Glutamatergic neuron (in vitro differentiated cells): Measurements from ENCODE around the gene ALDH1A3. TPM values are rescaled to one million over a fixed set of nuclear protein-coding genes. Genes with fewer than 3 reads are reported as not detected.

Experiments
- DNase-seq: peaks from one replicate; pipeline ENCODE4 v3.0.0; 2022
- H3K27ac Mint-ChIP-seq: one replicate; pipeline ENCODE4 v1.8.0; 2020; ENCODE audit warnings: mild to moderate bottlenecking, mixed read lengths, inconsistent platforms; ENCODE audit not compliant: unreplicated experiment
- H3K27me3 Mint-ChIP-seq: one replicate; pipeline ENCODE4 v1.8.0; 2020; ENCODE audit warnings: mild to moderate bottlenecking, moderate library complexity, mixed read lengths, inconsistent platforms; ENCODE audit not compliant: unreplicated experiment
- H3K36me3 Mint-ChIP-seq: one replicate; pipeline ENCODE4 v1.8.0; 2020; ENCODE audit warnings: mild to moderate bottlenecking, mixed read lengths, inconsistent platforms; ENCODE audit not compliant: unreplicated experiment
- H3K4me1 Mint-ChIP-seq: one replicate; pipeline ENCODE4 v1.8.0; 2020; ENCODE audit warnings: mild to moderate bottlenecking, low read depth, mixed read lengths, inconsistent platforms; ENCODE audit not compliant: unreplicated experiment
- H3K4me3 Mint-ChIP-seq: one replicate; pipeline ENCODE4 v1.8.0; 2020; ENCODE audit warnings: mild to moderate bottlenecking, mixed read lengths, inconsistent platforms; ENCODE audit not compliant: unreplicated experiment
- H3K9me3 Mint-ChIP-seq: one replicate; pipeline ENCODE4 v1.8.0; 2020; ENCODE audit warnings: mild to moderate bottlenecking, moderate library complexity, mixed read lengths, inconsistent platforms; ENCODE audit not compliant: unreplicated experiment
- total RNA-seq: library from RNA; stranded (reverse); fragmentation: NEBNext Ultra II Directional; extraction: Animal tissue kit (Norgen Biotek cat#: 25700); gene quantifications from one replicate; pipeline ENCODE4 v1.2.1, GENCODE V29; 2021; ENCODE audit not compliant: unreplicated experiment
- TF ChIP-seq, protein P1 (sequence below): fragments of 200-600 bp; sonication (generic); IDR thresholded peaks from one replicate; pipeline ENCODE4 v1.5.0; 2021; ENCODE audit not compliant: partially characterized antibody, unreplicated experiment

The ALDH1A3 gene
- total RNA-seq, 1 donor from 2014 or later, result 2.8 TPM

DNA sequence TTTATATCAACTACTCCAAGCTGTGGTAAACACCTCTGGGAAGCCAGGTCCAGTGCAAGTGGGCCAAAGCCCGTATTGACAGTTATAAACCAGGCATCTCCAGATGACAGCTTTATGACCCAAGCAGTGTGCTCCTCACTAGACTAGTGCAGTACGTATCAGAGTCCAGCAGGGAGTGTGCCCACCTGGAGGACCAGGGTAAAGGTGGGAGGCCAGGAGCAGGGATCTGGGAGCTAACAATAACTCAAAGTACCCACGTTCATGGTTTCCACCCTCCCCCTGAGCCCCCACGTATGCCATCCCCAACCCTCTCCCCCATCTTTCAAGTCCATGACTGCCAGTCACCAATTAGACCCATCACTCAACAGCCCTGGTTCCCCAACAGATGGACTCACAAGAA is 27.0 kb upstream of the ALDH1A3 start:
- TF ChIP-seq, protein P1, sequence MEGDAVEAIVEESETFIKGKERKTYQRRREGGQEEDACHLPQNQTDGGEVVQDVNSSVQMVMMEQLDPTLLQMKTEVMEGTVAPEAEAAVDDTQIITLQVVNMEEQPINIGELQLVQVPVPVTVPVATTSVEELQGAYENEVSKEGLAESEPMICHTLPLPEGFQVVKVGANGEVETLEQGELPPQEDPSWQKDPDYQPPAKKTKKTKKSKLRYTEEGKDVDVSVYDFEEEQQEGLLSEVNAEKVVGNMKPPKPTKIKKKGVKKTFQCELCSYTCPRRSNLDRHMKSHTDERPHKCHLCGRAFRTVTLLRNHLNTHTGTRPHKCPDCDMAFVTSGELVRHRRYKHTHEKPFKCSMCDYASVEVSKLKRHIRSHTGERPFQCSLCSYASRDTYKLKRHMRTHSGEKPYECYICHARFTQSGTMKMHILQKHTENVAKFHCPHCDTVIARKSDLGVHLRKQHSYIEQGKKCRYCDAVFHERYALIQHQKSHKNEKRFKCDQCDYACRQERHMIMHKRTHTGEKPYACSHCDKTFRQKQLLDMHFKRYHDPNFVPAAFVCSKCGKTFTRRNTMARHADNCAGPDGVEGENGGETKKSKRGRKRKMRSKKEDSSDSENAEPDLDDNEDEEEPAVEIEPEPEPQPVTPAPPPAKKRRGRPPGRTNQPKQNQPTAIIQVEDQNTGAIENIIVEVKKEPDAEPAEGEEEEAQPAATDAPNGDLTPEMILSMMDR, result no peak
- no peak for DNase-seq
- Mint-ChIP-seq H3K4me3 (no peak overlapping the region), H3K4me1 (no peaks in the 10 kb centered on the region), H3K9me3 (peaks cover 3% of the 10 kb centered on the region), H3K36me3 (peaks cover 5% of the 10 kb centered on the region), H3K27ac (no peak overlapping the region), H3K27me3 (peaks cover 2% of the 10 kb centered on the region)

DNA sequence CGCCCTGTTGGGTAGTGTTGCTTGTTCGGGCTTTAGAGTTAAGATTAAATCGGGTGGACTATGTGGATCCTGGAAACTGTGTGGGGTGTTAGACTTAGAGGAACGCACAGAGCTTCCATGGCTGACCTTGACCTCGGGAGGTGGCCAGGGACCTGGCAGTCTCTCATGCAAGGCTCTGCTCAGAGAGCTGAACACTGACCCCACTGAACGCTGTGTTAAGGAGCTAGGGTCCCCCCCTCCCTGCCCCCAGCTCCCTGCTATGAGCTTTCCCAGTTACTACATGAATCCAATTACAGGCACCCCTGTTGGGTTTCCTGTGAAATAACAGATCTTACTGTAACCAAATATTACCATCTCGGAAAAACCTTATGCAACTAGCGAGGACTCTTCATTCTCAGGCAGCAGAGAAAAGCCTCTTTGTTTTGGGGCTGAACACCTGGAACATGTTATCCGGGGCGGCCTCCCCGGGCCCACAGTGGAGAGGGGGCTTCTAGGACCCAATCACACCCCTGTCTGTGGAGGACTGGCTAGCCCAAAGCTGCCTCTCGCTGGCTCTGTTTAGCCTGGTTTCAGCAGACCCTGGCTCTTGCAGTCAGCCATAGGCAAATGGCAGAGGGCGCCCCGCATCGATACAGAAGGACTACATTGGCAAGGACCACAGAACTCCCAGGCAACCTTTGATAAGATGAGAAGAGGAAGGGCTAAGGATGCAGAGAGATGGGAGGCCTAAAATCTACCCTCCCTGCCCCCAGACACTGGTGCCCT is 25.8 kb upstream of the ALDH1A3 start:
- Mint-ChIP-seq H3K4me3 (no peak overlapping the region), H3K27ac (no peak overlapping the region), H3K4me1 (no peaks in the 10 kb centered on the region), H3K27me3 (peaks cover 2% of the 10 kb centered on the region), H3K9me3 (peaks cover 3% of the 10 kb centered on the region), H3K36me3 (peaks cover 5% of the 10 kb centered on the region)
- DNase-seq, result no peak
- TF ChIP-seq, protein P1, result no peak

DNA sequence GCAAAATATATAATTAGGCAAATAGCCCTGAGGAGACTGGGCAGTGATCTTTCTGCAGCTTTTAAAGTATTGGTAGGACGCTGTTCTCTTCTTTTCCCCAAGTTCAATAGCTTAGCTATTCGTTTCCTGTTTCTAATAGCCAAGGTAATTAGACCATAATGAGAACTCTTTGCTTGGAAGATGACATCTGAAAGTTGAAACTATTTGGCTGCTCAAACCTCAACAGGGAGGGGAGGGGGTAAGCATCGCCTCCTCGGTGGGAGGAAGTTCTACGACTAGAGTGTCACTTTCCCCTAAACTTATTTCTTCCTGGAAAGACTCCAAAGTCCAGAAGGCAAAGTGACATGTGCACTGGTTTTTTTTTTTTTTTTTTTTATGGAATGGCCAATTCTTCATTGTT is 22.8 kb upstream of the ALDH1A3 start:
- H3K27ac Mint-ChIP-seq, result no peak overlapping the region
- H3K9me3 Mint-ChIP-seq, result peaks cover 3% of the 10 kb centered on the region
- no peaks in the 10 kb centered on the region for H3K36me3 Mint-ChIP-seq
- DNase-seq, result no peak
- no peaks in the 10 kb centered on the region for H3K27me3 Mint-ChIP-seq
- peaks cover 2% of the 10 kb centered on the region for H3K4me1 Mint-ChIP-seq
- TF ChIP-seq, protein P1, result no peak
- H3K4me3 Mint-ChIP-seq, result no peak overlapping the region

DNA sequence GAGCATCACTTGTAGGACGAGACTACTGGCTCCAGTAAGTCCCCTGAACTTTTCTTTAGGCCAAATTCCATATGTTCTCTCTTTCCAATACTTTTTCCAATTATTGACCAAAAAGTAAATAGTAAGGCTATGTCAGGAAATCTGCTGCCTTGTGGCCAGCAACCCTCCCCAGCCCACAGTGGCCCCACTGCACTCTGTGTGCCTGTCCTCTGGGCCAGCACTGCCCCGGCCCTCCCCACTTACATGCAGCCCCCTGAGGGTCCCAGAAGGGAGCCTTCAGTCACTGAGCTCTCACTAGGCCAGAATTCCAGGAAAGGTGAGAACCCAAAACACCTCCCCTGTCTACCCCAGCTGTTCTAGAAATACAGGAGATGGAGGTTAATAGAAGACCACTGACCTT is 21.3 kb upstream of the ALDH1A3 start:
- Mint-ChIP-seq H3K27me3 (no peaks in the 10 kb centered on the region), H3K4me3 (no peak overlapping the region), H3K27ac (no peak overlapping the region), H3K9me3 (peaks cover 3% of the 10 kb centered on the region), H3K36me3 (no peaks in the 10 kb centered on the region), H3K4me1 (peaks cover 2% of the 10 kb centered on the region)
- no peak for DNase-seq
- TF ChIP-seq, protein P1, result no peak
